Stimulated activated CD4-positive, alpha-beta T cell treated with anti-CD3 and anti-CD28 coated beads, Interleukin-12 subunit alpha, Interleukin-12 subunit beta, amount 100 ng/mL, for 4 hours (primary cell): ENCODE results near the gene MYCT1.

ENCODE experiments used
- DNase-seq: peaks from one replicate; pipeline ENCODE4 v3.0.0-alpha.2; 2020

The MYCT1 gene

GRCh38 chr6:152726313-152726712 lies 28.6 kb downstream of the MYCT1 start:
- no peak for DNase-seq

- DNase-seq: no peak
These were observed 29.8 kb downstream of the MYCT1 start for GRCh38 chr6:152727507-152727906.

GRCh38 chr6:152734630-152735029 lies 36.9 kb downstream of the MYCT1 start:
- no peak for DNase-seq

GRCh38 chr6:152736687-152737273 lies 39.1 kb downstream of the MYCT1 start:
- DNase-seq: no peak

- DNase-seq: no peak
These were observed 47.9 kb downstream of the MYCT1 start for GRCh38 chr6:152745509-152746171.

GRCh38 chr6:152746172-152746553 lies 48.5 kb downstream of the MYCT1 start:
- DNase-seq: no peak

GRCh38 chr6:152748843-152749242 lies 51.1 kb downstream of the MYCT1 start:
- DNase-seq: no peak

GRCh38 chr6:152749336-152749735 lies 51.6 kb downstream of the MYCT1 start:
- DNase-seq: no peak

GRCh38 chr6:152750694-152751093 lies 53.0 kb downstream of the MYCT1 start, which contains the start of gene VIP:
Gene VIP, plus strand, starts transcription at chr6:152750797. Its CDS starts 1,381 bp downstream, at chr6:152752178.
- no peak for DNase-seq

GRCh38 chr6:152765331-152765730 lies 67.6 kb downstream of the MYCT1 start:
- DNase-seq: no peak

GRCh38 chr6:152769159-152769558 lies 71.5 kb downstream of the MYCT1 start:
- no peak for DNase-seq

GRCh38 chr6:152769993-152770392 lies 72.3 kb downstream of the MYCT1 start:
- no peak for DNase-seq

GRCh38 chr6:152771061-152771687 lies 73.5 kb downstream of the MYCT1 start:
- DNase-seq: no peak
